ENCODE data around the gene SLC22A5. TPM values are rescaled to one million over a fixed set of nuclear protein-coding genes. Genes with fewer than 3 reads are reported as not detected.

The SLC22A5 gene
- total RNA-seq, 1 experiment from 2014 or later = 15.2 TPM

DNA sequence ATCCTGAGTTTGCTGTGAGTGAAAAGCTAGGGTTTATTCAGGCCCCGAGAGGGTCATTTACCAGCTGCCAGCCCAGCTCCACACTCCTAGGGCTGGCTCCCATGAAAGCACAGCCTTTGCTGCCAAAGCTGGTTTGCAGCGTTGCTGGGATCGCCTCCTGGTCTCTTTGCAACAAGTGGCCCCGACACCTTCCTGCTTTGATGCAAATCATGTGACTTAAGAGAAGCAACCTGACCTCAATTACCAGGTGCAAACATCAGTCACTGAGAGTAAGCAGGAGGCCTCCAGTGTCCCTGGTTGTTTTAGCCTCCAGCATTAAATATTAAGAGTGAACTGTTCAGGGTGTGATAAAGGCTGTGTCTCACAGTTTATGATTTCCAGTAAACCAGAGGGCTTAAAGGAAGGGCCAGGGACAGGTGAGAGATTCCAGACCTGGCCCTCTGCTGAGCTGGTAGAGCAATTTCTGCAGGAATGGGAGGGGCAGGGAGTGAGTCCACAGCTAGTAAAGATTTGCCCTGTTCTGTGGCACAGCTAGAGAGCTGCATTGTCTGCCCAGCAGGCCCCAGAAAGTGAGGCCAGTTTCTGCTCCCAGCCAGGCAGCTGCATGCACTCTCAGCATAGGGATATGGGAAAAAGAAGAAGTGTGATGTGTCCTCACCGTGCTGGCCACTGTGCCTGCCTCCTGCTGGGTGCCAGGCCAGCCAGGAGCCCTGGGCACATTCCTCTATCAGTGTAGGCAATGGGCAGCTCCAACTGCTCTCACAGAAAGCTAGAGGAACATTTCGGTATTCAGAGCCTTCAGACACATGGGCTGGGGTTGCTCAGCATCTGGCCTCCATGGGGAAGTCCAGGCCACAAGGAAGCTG lies 58.0 kb downstream of the SLC22A5 start:
- BruUV-seq (replicated peaks) = no TSS peak
- intact Hi-C loops (cut with micrococcal nuclease; ENCODE audit: unreplicated experiment) = loop anchor here (1.0 to 2.0 kb wide), 5 partner anchors 16 to 69 kb away; no protein-coding TSS in a partner anchor

DNA sequence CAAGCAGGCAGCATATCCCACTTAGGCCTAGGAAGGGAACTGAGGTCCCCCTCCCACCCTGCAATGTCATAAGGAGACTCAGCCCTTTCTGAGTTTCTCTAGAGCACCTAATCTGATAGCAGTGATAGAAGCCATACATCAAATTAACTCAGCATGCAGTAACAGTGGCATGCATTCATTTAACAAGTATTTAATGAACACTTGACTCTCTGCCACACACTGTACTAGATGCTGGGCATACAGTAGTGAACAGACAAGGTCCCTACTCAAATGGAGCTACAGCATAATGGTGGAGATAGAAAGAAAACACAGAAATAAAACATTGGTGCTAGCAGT lies 58.6 kb downstream of the SLC22A5 start:
- Histone ChIP-seq H3K79me2 (ENCODE audit: low read depth) (no peaks in the 10 kb centered on the region), H3K4me2 (peak overlapping the region; percentile 58), H3K27me3 (ENCODE audit: insufficient read depth, low read depth) (no peaks in the 10 kb centered on the region), H4K20me1 (ENCODE audit: insufficient read depth) (no peaks in the 10 kb centered on the region; the same call in 1 of the 2 replicates), H3K4me1 (replicated peaks; ENCODE audit: insufficient read depth) (peaks cover 69% of the 10 kb centered on the region), H3K9me3 (ENCODE audit: insufficient read depth, low read depth) (no peaks in the 10 kb centered on the region), H2AFZ (no peak overlapping the region), H3K36me3 (ENCODE audit: low read depth) (no peaks in the 10 kb centered on the region), H3K9me2 (ENCODE audit: insufficient read depth) (no peaks in the 10 kb centered on the region), H3K4me3 (no peak overlapping the region; the same call in 1 of the 2 replicates), H3F3A (ENCODE audit: insufficient read depth, low read depth) (peaks cover 27% of the 10 kb centered on the region), H3K27ac (peak overlapping the region; percentile 87)
- DNase-seq = no peak
- ChIA-PET POLR2A (ENCODE audit: unreplicated experiment) (interaction anchor here (0.5 to 1.3 kb wide), 4 partner anchors 19 to 50 kb away, joined by 3 to 5 read pairs (median 4); no protein-coding TSS in a partner anchor), CTCF (interaction anchor here (0.5 to 1.3 kb wide), 3 partner anchors 20 to 68 kb away, joined by 4 to 17 read pairs (median 5); partner anchors contain the start of gene IRF1)
- no peak for TF ChIP-seq EZH2 (IDR thresholded peaks at IDR 0.05; ENCODE audit: low read depth)
- TF ChIP-seq, protein P1, sequence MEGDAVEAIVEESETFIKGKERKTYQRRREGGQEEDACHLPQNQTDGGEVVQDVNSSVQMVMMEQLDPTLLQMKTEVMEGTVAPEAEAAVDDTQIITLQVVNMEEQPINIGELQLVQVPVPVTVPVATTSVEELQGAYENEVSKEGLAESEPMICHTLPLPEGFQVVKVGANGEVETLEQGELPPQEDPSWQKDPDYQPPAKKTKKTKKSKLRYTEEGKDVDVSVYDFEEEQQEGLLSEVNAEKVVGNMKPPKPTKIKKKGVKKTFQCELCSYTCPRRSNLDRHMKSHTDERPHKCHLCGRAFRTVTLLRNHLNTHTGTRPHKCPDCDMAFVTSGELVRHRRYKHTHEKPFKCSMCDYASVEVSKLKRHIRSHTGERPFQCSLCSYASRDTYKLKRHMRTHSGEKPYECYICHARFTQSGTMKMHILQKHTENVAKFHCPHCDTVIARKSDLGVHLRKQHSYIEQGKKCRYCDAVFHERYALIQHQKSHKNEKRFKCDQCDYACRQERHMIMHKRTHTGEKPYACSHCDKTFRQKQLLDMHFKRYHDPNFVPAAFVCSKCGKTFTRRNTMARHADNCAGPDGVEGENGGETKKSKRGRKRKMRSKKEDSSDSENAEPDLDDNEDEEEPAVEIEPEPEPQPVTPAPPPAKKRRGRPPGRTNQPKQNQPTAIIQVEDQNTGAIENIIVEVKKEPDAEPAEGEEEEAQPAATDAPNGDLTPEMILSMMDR (conservative IDR thresholded peaks at IDR 0.05) = no peak
- intact Hi-C loops (cut with micrococcal nuclease; ENCODE audit: unreplicated experiment) = no loop called here
- BruUV-seq (replicated peaks) = no TSS peak

More for the DNA sequence above, 58.0 kb downstream of the SLC22A5 start:
- peaks cover 30% of the 10 kb centered on the region for H3F3A ChIP-seq (ENCODE audit: insufficient read depth, low read depth)
- H3K27me3 ChIP-seq (ENCODE audit: insufficient read depth, low read depth) = no peaks in the 10 kb centered on the region
- no peaks in the 10 kb centered on the region for H3K9me2 ChIP-seq (ENCODE audit: insufficient read depth)
- H4K20me1 ChIP-seq (ENCODE audit: insufficient read depth) = no peaks in the 10 kb centered on the region; the same call in 1 of the 2 replicates
- H3K4me1 ChIP-seq (replicated peaks; ENCODE audit: insufficient read depth) = peaks cover 75% of the 10 kb centered on the region
- no peaks in the 10 kb centered on the region for H3K79me2 ChIP-seq (ENCODE audit: low read depth)
- no peak overlapping the region for H2AFZ ChIP-seq
- H3K9me3 ChIP-seq (ENCODE audit: insufficient read depth, low read depth) = no peaks in the 10 kb centered on the region
- H3K27ac ChIP-seq = peak overlapping the region; percentile 87
- peak overlapping the region; percentile 11; the same call in 1 of the 2 replicates for H3K4me3 ChIP-seq
- POLR2A ChIA-PET (ENCODE audit: unreplicated experiment) = interaction anchor here (0.5 to 1.3 kb wide), 8 partner anchors 15 to 59 kb away, joined by 3 to 7 read pairs (median 4); no protein-coding TSS in a partner anchor
- H3K4me2 ChIP-seq = peak overlapping the region; percentile 58
- CTCF ChIA-PET = interaction anchor here (0.5 to 1.3 kb wide), 4 partner anchors 19 to 69 kb away, joined by 4 to 17 read pairs (median 6); partner anchors contain the start of gene IRF1
- no peak for TF ChIP-seq EZH2 (IDR thresholded peaks at IDR 0.05; ENCODE audit: low read depth)
- TF ChIP-seq, protein P1 (conservative IDR thresholded peaks at IDR 0.05) = no peak
- no peaks in the 10 kb centered on the region for H3K36me3 ChIP-seq (ENCODE audit: low read depth)
- DNase-seq = peak; percentile 62 to 92
